Tibial nerve (tissue), 3 donors: Measurements from ENCODE around the gene SYNE3.
A peak's percentile ranks its signal among the peaks of the same experiment; 100 is the strongest.

ENCODE experiments used
- POLR2A ChIP-seq, 2 donors: fragments of 450-650 bp; IDR thresholded peaks; one replicate each; pipeline ENCODE4 v1.6.1; 2017; ENCODE audit warnings: antibody characterized with exemption in 2 of 2, mild to moderate bottlenecking in 2 of 2, moderate library complexity in 2 of 2
- TF ChIP-seq, protein P1 (sequence below), 5 experiments: fragments of 200-600 bp in 3 of 5; fragments of 450-650 bp in 2 of 5; sonication (generic) in 3 of 5; IDR thresholded peaks; one replicate each; pipeline ENCODE4 v1.5.1; 2016 to 2019; ENCODE audit warnings: antibody characterized with exemption in 5 of 5, mild to moderate bottlenecking in 3 of 5, moderate library complexity in 2 of 5

DNA sequence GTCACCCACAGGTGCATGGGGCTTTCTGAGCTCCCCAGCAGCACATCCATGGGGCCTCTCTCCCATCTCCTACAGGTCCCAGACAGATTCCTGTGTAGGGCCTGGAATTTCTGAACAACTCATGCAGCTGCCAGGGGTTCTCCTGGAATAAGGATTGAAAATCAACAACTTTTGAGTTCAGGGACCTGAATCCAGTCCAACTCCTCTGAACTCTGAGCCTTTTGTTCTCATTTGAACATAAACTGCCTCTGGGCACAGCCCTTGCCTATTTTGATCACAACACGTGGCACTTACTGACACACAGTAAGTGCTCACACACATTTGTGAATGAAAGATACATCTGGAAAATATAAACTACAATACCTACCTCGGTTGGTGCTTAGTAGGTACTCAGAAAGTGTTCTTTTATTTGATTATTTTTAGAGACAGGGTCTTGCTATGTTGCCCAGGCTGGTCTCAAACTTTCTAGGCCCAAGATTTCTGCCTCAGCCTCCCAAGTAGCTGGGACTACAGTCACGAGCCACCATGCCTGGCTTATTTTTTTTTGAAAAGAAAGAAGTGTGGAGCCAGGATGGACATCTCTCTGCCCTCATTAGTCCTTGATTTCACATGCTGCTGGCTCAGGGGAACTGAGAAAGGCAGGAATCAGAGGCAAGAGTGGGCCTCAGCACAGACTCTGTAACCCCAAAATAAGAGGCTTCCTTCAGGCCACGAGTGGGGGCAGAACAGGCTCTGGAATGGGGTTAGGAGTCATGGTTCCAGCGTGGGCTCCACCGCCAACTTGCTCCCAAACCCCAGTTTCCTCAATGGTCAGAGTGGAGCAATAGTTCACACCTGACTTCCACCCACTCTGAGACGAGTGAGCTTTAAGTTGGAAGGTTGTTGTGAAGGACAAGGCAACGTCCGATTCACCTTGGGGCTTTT is 27.0 kb downstream of the SYNE3 start:
- TF ChIP-seq, protein P1, sequence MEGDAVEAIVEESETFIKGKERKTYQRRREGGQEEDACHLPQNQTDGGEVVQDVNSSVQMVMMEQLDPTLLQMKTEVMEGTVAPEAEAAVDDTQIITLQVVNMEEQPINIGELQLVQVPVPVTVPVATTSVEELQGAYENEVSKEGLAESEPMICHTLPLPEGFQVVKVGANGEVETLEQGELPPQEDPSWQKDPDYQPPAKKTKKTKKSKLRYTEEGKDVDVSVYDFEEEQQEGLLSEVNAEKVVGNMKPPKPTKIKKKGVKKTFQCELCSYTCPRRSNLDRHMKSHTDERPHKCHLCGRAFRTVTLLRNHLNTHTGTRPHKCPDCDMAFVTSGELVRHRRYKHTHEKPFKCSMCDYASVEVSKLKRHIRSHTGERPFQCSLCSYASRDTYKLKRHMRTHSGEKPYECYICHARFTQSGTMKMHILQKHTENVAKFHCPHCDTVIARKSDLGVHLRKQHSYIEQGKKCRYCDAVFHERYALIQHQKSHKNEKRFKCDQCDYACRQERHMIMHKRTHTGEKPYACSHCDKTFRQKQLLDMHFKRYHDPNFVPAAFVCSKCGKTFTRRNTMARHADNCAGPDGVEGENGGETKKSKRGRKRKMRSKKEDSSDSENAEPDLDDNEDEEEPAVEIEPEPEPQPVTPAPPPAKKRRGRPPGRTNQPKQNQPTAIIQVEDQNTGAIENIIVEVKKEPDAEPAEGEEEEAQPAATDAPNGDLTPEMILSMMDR (IDR thresholded peaks at IDR 0.05), result no peak
- peak in 1 of 2 donors; percentile 18 for TF ChIP-seq POLR2A (IDR thresholded peaks at IDR 0.05)
